ENCODE measurements around the gene ACSL3. TPM values are rescaled to one million over a fixed set of nuclear protein-coding genes. Genes with fewer than 3 reads are reported as not detected.
"Not testable (repeated sequence)": the region's sequence is repeated elsewhere in the genome, so short reads cannot be mapped to it uniquely, and the experiment has no call there.

The ACSL3 gene
- total RNA-seq, 3 donors from 2014 or later (not counting 1 experiment from before 2014, with no cell fraction given), result 55.4 to 86.6 (median 66.7) TPM

- Mint-ChIP-seq H3K27me3 (ENCODE audit: low read depth in 2 of 2) (no peaks in the 10 kb centered on the region), H3K9me3 (no peaks in the 10 kb centered on the region), H3K4me1 (peaks cover 8 to 13% of the 10 kb centered on the region in 2 donors), H3K36me3 (no peaks in the 10 kb centered on the region), H3K4me3 (no peak overlapping the region), H3K27ac (no peak overlapping the region)
- WGBS (ENCODE audit: insufficient coverage), result 86% methylated on average over 2 of the region's 2 CpGs
- TF ChIP-seq CTCF (IDR thresholded peaks at IDR 0.05), result no peak
- Histone ChIP-seq H3K27ac (ENCODE audit: low read length) (no peak overlapping the region), H3K4me3 (ENCODE audit: low read length) (no peak overlapping the region), H3K4me1 (ENCODE audit: control insufficient read depth, insufficient read depth, low read length) (peaks cover 9% of the 10 kb centered on the region), H3K36me3 (ENCODE audit: control insufficient read depth, insufficient read depth, low read length) (no peaks in the 10 kb centered on the region), H3K9me3 (ENCODE audit: control insufficient read depth, insufficient read depth, low read length) (no peaks in the 10 kb centered on the region), H3K27me3 (ENCODE audit: control insufficient read depth, insufficient read depth, low read length) (no peaks in the 10 kb centered on the region)
- intact Hi-C loops (cut with micrococcal nuclease), result no loop called here
- no peak for DNase-seq
- no peak for ATAC-seq
Measured at GRCh38 chr2:222865301-222865700, 4.5 kb downstream of the ACSL3 start.

GRCh38 chr2:222866358-222866960 lies 5.6 kb downstream of the ACSL3 start:
- H3K36me3 Mint-ChIP-seq, result no peaks in the 10 kb centered on the region
- Histone ChIP-seq H3K27me3 (ENCODE audit: control insufficient read depth, insufficient read depth, low read length) (no peaks in the 10 kb centered on the region), H3K36me3 (ENCODE audit: control insufficient read depth, insufficient read depth, low read length) (no peaks in the 10 kb centered on the region), H3K9me3 (ENCODE audit: control insufficient read depth, insufficient read depth, low read length) (no peaks in the 10 kb centered on the region), H3K4me1 (ENCODE audit: control insufficient read depth, insufficient read depth, low read length) (peaks cover 8% of the 10 kb centered on the region), H3K27ac (ENCODE audit: low read length) (no peak overlapping the region), H3K4me3 (ENCODE audit: low read length) (no peak overlapping the region)
- intact Hi-C loops (cut with micrococcal nuclease), result no loop called here
- no peak overlapping the region for H3K4me3 Mint-ChIP-seq
- WGBS (ENCODE audit: insufficient coverage), result 96% methylated on average over 10 of the region's 13 CpGs
- no peak for TF ChIP-seq CTCF (IDR thresholded peaks at IDR 0.05)
- H3K27ac Mint-ChIP-seq, result no peak overlapping the region
- peaks cover 8 to 13% of the 10 kb centered on the region in 2 donors for H3K4me1 Mint-ChIP-seq
- DNase-seq (no peak), ATAC-seq (no peak)
- H3K9me3 Mint-ChIP-seq, result no peaks in the 10 kb centered on the region
- no peaks in the 10 kb centered on the region for H3K27me3 Mint-ChIP-seq (ENCODE audit: low read depth in 2 of 2)

GRCh38 chr2:222868560-222869251 lies 7.9 kb downstream of the ACSL3 start:
- intact Hi-C loops (cut with micrococcal nuclease); H3K36me3 ChIP-seq (ENCODE audit: control insufficient read depth, insufficient read depth, low read length); H3K27ac Mint-ChIP-seq; H3K27me3 Mint-ChIP-seq (ENCODE audit: low read depth in 2 of 2); H3K36me3 Mint-ChIP-seq; ATAC-seq; H3K4me3 ChIP-seq (ENCODE audit: low read length); H3K27me3 ChIP-seq (ENCODE audit: control insufficient read depth, insufficient read depth, low read length); H3K9me3 Mint-ChIP-seq; H3K27ac ChIP-seq (ENCODE audit: low read length); H3K9me3 ChIP-seq (ENCODE audit: control insufficient read depth, insufficient read depth, low read length); H3K4me1 ChIP-seq (ENCODE audit: control insufficient read depth, insufficient read depth, low read length); DNase-seq; H3K4me3 Mint-ChIP-seq: not testable (repeated sequence)
- 94% methylated on average over 8 of the region's 8 CpGs for WGBS (ENCODE audit: insufficient coverage)
- peaks cover 13 to 15% of the 10 kb centered on the region in 2 donors for H3K4me1 Mint-ChIP-seq

GRCh38 chr2:222869252-222869560 lies 8.4 kb downstream of the ACSL3 start:
- Mint-ChIP-seq H3K36me3 (no peaks in the 10 kb centered on the region), H3K4me3 (no peak overlapping the region), H3K27ac (no peak overlapping the region), H3K27me3 (ENCODE audit: low read depth in 2 of 2) (no peaks in the 10 kb centered on the region), H3K9me3 (no peaks in the 10 kb centered on the region), H3K4me1 (peaks cover 13 to 15% of the 10 kb centered on the region in 2 donors)
- intact Hi-C loops (cut with micrococcal nuclease), result no loop called here
- Histone ChIP-seq H3K9me3 (ENCODE audit: control insufficient read depth, insufficient read depth, low read length) (no peaks in the 10 kb centered on the region), H3K27ac (ENCODE audit: low read length) (no peak overlapping the region), H3K27me3 (ENCODE audit: control insufficient read depth, insufficient read depth, low read length) (no peaks in the 10 kb centered on the region), H3K4me1 (ENCODE audit: control insufficient read depth, insufficient read depth, low read length) (peaks cover 3% of the 10 kb centered on the region), H3K36me3 (ENCODE audit: control insufficient read depth, insufficient read depth, low read length) (no peaks in the 10 kb centered on the region), H3K4me3 (ENCODE audit: low read length) (no peak overlapping the region)
- DNase-seq, result no peak
- no peak for TF ChIP-seq CTCF (IDR thresholded peaks at IDR 0.05)
- ATAC-seq, result no peak
